GM13977 (cell line): ENCODE data around the gene C2orf68.
"Not testable (repeated sequence)": the region's sequence is repeated elsewhere in the genome, so short reads cannot be mapped to it uniquely, and the experiment has no call there.

Source experiments
- DNase-seq: peaks from one replicate; pipeline ENCODE4 v3.0.0; 2012; ENCODE audit warnings: low spot score
- CTCF ChIP-seq: IDR thresholded peaks from 2 replicates; pipeline ENCODE4 v1.5.1; 2012; ENCODE audit warnings: mild to moderate bottlenecking, control low read depth; ENCODE audit not compliant: insufficient read depth; ENCODE audit errors: extremely low read depth, missing control alignments
- in situ Hi-C: fragments of 300-500 bp; cut with MboI; formaldehyde crosslinking; loops from one replicate; pipeline ENCODE4 v1.12.0; 2022; ENCODE audit warnings: low sequenced_read_pairs, low pct_unique_long_range_greater_than_20kb, mixed read lengths, inconsistent platforms; ENCODE audit not compliant: unreplicated experiment

The C2orf68 gene

GRCh38 chr2:85594715-85595300, 17.1 kb downstream of the C2orf68 start:
- TF ChIP-seq CTCF, result no peak
- in situ Hi-C loops, result no loop called here
- DNase-seq, result no peak

GRCh38 chr2:85593023-85593422, 18.8 kb downstream of the C2orf68 start:
- no peak for DNase-seq
- TF ChIP-seq CTCF, result no peak
- in situ Hi-C loops, result no loop called here

- DNase-seq, in situ Hi-C loops: not testable (repeated sequence)
Measured at GRCh38 chr2:85592299-85592698, 19.6 kb downstream of the C2orf68 start.

- no peak for DNase-seq
- in situ Hi-C loops, result no loop called here
- no peak for TF ChIP-seq CTCF
Measured at GRCh38 chr2:85591563-85591962, 20.3 kb downstream of the C2orf68 start.

- in situ Hi-C loops, result no loop called here
Measured at GRCh38 chr2:85590950-85591349, 20.9 kb downstream of the C2orf68 start.

GRCh38 chr2:85589982-85590791, 21.7 kb downstream of the C2orf68 start:
- TF ChIP-seq CTCF, result no peak
- in situ Hi-C loops, result no loop called here
- DNase-seq, result no peak

More at GRCh38 chr2:85590950-85591349, 20.9 kb downstream of the C2orf68 start:
- no peak for DNase-seq
- no peak for TF ChIP-seq CTCF

- in situ Hi-C loops, result no loop called here
- no peak for TF ChIP-seq CTCF
- DNase-seq, result no peak
Measured at GRCh38 chr2:85589181-85589580, 22.7 kb downstream of the C2orf68 start.
